Measurements from ENCODE around the gene OTUD7B. TPM values are rescaled to one million over a fixed set of nuclear protein-coding genes. Genes with fewer than 3 reads are reported as not detected.

Gene OTUD7B
- total RNA-seq, 2 donors from 2014 or later, result 30.3 to 34.8 TPM

DNA sequence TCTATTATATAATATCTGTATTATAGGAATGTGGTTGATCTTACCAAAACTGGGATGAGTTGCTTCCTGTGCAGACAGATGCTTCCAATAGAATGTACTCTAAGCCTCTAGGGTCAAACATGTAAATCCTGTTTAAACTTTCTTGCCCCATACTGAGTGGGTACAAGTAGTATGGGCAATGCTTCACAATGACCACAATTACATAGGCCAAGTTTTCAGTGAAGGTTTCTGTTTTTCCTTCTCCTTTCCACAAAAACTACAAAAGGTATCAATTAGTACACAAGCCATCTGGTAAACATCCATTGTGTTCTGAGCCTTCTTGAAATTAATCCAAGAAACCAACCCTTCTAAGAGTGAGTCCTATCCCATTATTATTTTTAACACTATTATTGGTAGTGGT is 16.8 kb downstream of the OTUD7B start:
- H3K4me1 Mint-ChIP-seq (ENCODE audit: low read depth), result peaks cover 48% of the 10 kb centered on the region
- ATAC-seq (replicated peaks in 1 of 2) (no peak), DNase-seq (no peak)
- H3K9me3 Mint-ChIP-seq, result no peaks in the 10 kb centered on the region
- no peak overlapping the region for H3K27ac Mint-ChIP-seq
- H3K27me3 Mint-ChIP-seq (ENCODE audit: low read depth), result no peaks in the 10 kb centered on the region
- H3K4me3 Mint-ChIP-seq, result no peak overlapping the region
- H3K36me3 Mint-ChIP-seq (ENCODE audit: insufficient read depth in 2 of 2), result peaks cover 3 to 16% of the 10 kb centered on the region in 2 donors

DNA sequence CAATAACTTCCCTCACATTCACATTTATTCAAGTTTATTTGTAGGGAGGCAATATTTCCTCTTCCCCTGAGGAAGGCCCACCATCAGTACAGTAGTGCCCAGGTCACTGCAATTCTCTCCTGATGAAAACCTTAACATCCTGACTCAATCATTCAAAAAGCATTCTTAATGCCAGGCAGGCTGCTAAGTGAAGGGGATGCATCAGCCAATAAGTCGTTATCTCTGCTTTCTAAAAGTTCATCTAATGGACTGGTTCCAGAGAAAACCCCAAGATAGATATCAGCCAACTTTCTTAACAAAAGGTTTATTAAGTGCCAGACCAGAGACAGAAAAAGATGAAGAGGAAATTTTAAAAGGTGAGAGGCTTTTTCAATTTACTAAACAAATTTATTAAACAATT is 17.3 kb downstream of the OTUD7B start:
- DNase-seq (no peak), ATAC-seq (replicated peaks in 1 of 2) (no peak)
- H3K9me3 Mint-ChIP-seq, result no peaks in the 10 kb centered on the region
- H3K4me3 Mint-ChIP-seq, result no peak overlapping the region
- no peaks in the 10 kb centered on the region for H3K27me3 Mint-ChIP-seq (ENCODE audit: low read depth)
- H3K27ac Mint-ChIP-seq, result no peak overlapping the region
- H3K36me3 Mint-ChIP-seq (ENCODE audit: insufficient read depth in 2 of 2), result peaks cover 3 to 16% of the 10 kb centered on the region in 2 donors
- peaks cover 42% of the 10 kb centered on the region for H3K4me1 Mint-ChIP-seq (ENCODE audit: low read depth)

DNA sequence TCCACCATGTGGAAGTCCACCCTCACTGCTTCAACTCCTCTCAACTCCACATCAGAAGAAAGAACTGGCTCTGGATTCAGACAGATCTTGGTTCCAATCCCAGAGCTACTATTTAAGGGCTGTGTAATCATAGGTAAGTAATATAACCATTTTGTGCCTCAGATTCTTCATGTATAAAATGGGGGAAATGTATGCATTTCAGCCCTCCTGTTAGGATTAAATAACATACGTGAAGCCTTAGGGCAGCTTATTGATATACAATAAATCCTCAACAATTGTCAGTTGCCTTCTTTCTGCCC is 23.3 kb downstream of the OTUD7B start:
- H3K9me3 Mint-ChIP-seq, result no peaks in the 10 kb centered on the region
- ATAC-seq (replicated peaks in 1 of 2) (no peak), DNase-seq (no peak)
- H3K36me3 Mint-ChIP-seq (ENCODE audit: insufficient read depth in 2 of 2), result peaks cover 0 to 6% of the 10 kb centered on the region in 2 donors
- H3K27ac Mint-ChIP-seq, result no peak overlapping the region
- H3K4me1 Mint-ChIP-seq (ENCODE audit: low read depth), result peaks cover 6% of the 10 kb centered on the region
- H3K4me3 Mint-ChIP-seq, result no peak overlapping the region
- no peaks in the 10 kb centered on the region for H3K27me3 Mint-ChIP-seq (ENCODE audit: low read depth)

DNA sequence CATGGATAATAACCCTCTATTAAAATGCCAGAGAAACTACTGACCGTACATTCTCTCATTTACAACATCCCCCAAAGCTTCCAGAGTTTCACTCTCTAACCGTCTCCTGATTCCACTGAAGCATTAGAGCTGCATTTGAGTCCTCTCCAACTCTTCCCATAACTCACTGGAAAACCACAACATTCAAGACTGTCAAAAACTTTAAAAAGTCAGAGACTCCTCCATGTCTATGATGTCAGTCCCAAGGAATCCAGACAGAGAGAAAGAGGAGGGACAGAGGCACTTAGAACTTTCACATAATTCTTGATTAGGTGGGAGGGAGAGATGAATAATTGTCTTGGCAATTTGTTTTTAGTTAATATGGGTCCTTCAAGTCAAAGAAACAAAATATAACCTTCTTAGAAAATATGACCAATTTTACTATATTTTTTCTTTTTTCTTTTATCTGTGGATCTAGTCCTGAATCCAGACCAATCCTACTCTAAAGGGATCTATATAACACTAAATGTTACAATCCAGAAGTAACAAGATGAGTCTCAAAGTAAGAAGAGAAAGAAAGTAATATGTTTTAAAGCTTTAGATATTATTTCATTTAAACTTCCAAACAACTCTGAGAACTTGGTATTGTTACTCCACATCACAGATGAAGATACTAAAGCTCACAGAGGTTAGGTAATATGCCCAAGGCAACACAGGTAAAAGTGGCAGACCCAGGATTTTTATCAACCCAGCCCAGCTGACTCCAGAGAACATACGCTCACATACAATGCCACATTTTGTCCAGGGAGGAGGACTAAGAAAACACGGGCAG is 23.8 kb downstream of the OTUD7B start:
- no peaks in the 10 kb centered on the region for H3K27me3 Mint-ChIP-seq (ENCODE audit: low read depth)
- no peak for ATAC-seq (replicated peaks in 1 of 2)
- peaks cover 6% of the 10 kb centered on the region for H3K4me1 Mint-ChIP-seq (ENCODE audit: low read depth)
- peaks cover 0 to 6% of the 10 kb centered on the region in 2 donors for H3K36me3 Mint-ChIP-seq (ENCODE audit: insufficient read depth in 2 of 2)
- no peaks in the 10 kb centered on the region for H3K9me3 Mint-ChIP-seq
- DNase-seq, result no peak
- no peak overlapping the region for H3K27ac Mint-ChIP-seq
- H3K4me3 Mint-ChIP-seq, result no peak overlapping the region

DNA sequence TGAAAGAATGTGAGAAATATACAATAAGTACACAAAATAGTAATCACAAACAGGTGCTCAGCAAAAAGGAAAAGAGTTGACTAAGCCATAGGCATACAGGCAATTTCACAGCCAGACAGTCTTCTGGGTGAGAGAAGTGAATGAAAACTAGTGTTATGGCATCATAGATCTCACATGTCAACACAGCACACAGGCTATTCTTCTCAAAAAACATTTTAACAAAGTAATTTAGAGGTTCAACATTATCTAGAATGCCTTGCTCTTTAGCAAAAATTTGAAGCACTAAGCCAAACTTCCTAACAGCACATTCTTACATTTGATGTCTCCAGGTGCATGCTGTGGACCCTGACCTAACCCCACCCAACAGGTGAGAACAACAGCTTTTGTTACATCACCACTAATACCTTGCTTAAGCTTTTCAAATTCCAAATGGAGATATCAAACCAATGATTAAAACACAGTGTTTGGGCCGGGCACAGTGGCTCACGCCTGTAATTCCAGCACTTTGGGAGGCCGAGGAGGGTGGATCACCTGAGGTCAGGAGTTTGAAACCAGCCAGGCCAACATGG is 30.5 kb downstream of the OTUD7B start:
- DNase-seq (no peak), ATAC-seq (replicated peaks in 1 of 2) (no peak)
- H3K9me3 Mint-ChIP-seq, result no peaks in the 10 kb centered on the region
- peak overlapping the region; percentile 58 for H3K27ac Mint-ChIP-seq
- peaks cover 5 to 8% of the 10 kb centered on the region in 2 donors for H3K36me3 Mint-ChIP-seq (ENCODE audit: insufficient read depth in 2 of 2)
- H3K4me3 Mint-ChIP-seq, result no peak overlapping the region
- H3K27me3 Mint-ChIP-seq (ENCODE audit: low read depth), result no peaks in the 10 kb centered on the region
- H3K4me1 Mint-ChIP-seq (ENCODE audit: low read depth), result peaks cover 17% of the 10 kb centered on the region

DNA sequence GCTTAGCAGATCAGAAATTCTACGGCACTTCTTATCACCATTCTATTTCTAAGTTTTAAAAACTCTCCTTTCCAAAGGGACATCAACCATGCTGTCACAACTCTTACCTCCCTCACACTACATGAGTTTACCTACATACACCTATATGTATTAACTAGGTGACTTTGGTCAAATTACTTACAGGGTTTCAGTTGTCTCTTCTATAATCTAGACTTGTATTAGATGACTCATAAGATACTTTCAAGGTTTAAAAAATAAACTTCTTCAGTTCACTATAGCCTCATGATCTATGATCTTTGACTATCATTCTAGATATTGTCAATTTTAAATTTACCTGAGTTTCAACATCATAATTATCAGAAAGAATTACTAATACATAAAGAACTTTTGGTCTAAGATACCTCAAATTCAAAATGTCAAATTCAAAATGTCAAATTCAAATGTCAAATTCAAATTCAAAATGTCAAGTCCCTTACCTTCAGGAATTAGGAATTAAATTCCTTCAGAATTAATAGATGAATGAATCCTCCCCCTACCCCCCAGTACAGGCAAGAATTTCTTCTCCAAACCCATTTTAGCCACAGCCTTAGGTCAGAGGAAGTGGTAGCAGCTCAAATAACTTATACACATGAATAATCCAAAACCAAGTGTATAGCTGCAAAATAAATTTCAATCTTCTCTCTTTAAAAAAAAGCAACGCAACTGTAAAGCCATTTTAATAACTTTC is 31.1 kb downstream of the OTUD7B start:
- Mint-ChIP-seq H3K4me1 (ENCODE audit: low read depth) (peaks cover 17% of the 10 kb centered on the region), H3K9me3 (no peaks in the 10 kb centered on the region), H3K36me3 (ENCODE audit: insufficient read depth in 2 of 2) (peaks cover 8 to 11% of the 10 kb centered on the region in 2 donors), H3K27me3 (ENCODE audit: low read depth) (no peaks in the 10 kb centered on the region), H3K4me3 (peak overlapping the region in 1 of 2 donors; percentile 9), H3K27ac (peak overlapping the region; percentile 58)
- DNase-seq (no peak), ATAC-seq (replicated peaks in 1 of 2) (no peak)

DNA sequence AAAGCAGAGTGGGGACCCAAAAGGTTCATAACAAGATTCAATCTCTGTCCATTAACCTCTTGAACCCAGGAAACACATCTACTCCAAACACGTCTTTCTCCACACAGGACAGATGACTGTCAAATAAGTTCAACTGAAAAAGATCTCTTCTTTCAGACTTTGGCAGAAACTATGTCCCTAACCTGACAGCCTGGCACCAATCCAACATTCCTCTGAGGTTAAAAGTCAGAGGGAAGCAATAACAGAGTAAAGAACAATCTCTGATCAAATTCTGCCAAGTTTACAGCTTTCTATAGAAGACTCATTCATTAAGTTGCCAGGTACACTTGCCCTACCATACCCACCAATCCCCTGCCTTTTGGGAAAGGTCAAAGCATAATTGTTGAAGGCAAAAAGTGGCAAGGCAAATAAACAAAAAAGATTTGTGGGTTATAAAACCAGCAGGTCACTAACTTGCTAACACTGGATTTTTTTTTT is 31.9 kb downstream of the OTUD7B start:
- ATAC-seq (replicated peaks in 1 of 2) (no peak), DNase-seq (no peak)
- H3K4me1 Mint-ChIP-seq (ENCODE audit: low read depth), result peaks cover 17% of the 10 kb centered on the region
- H3K36me3 Mint-ChIP-seq (ENCODE audit: insufficient read depth in 2 of 2), result peaks cover 10 to 13% of the 10 kb centered on the region in 2 donors
- H3K27ac Mint-ChIP-seq, result no peak overlapping the region
- H3K27me3 Mint-ChIP-seq (ENCODE audit: low read depth), result no peaks in the 10 kb centered on the region
- no peaks in the 10 kb centered on the region for H3K9me3 Mint-ChIP-seq
- no peak overlapping the region for H3K4me3 Mint-ChIP-seq

DNA sequence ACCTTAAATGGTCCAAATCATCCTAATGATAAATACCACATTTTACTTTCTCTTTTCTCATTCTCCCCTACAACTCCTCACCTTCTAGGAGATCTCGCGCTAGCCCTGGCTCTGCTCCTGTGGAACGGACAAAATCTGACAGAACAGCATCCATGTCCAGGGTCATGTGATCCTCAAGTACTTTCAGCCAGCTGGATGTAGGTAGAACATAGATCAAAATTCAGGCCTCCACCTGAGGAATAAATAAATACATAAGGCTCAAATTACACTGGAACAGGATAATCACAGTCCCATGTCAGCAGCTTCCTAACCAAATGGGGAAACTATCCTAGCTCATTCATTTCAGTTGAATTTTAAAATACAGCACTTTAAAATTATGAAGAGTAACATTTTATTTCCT is 33.2 kb downstream of the OTUD7B start:
- ATAC-seq (replicated peaks in 1 of 2) (no peak), DNase-seq (no peak)
- H3K4me1 Mint-ChIP-seq (ENCODE audit: low read depth), result peaks cover 17% of the 10 kb centered on the region
- no peaks in the 10 kb centered on the region for H3K9me3 Mint-ChIP-seq
- H3K36me3 Mint-ChIP-seq (ENCODE audit: insufficient read depth in 2 of 2), result peaks cover 14 to 17% of the 10 kb centered on the region in 2 donors
- H3K27me3 Mint-ChIP-seq (ENCODE audit: low read depth), result no peaks in the 10 kb centered on the region
- H3K27ac Mint-ChIP-seq, result no peak overlapping the region
- H3K4me3 Mint-ChIP-seq, result no peak overlapping the region

DNA sequence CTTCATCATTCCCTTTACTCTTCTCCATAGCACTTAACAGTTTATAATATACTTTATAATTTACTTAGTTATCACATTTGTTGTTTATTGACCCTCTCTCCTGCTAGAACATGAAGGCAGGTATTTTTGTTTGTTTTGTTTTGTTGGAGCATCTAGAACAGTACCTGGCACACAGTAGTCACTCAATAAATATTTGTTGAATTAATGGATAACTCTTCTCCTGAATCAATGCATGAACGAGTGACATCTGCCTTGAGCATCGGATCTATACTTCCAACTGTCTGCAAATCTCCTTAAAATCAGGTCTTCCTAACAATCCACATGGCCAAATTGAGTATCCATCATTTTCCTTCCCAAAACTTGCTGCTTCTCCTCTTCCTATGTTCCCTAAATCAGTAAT is 38.0 kb downstream of the OTUD7B start:
- ATAC-seq (replicated peaks in 1 of 2) (no peak), DNase-seq (no peak)
- Mint-ChIP-seq H3K9me3 (no peaks in the 10 kb centered on the region), H3K27me3 (ENCODE audit: low read depth) (no peaks in the 10 kb centered on the region), H3K27ac (no peak overlapping the region), H3K4me1 (ENCODE audit: low read depth) (no peaks in the 10 kb centered on the region), H3K4me3 (no peak overlapping the region), H3K36me3 (ENCODE audit: insufficient read depth in 2 of 2) (peaks cover 14 to 28% of the 10 kb centered on the region in 2 donors)

DNA sequence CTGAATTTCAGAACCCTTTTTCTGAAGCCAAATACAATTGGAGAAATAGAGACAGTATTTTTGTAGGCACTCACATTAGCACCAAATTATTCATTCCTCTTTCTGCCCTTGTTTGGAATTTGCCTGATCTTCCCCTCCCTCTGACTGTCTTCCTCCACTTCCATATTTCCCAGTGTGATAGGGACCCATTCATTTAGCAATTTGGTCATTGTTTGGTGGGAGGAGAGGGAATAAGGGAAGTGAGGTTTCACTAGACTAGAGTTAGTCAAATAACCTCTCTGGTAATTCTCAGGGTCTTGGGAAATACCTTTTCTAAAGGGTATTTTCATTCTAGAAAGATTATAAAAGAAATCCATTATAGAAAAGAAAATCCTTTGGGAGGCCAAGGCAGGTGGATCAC is 42.9 kb downstream of the OTUD7B start:
- ATAC-seq (replicated peaks in 1 of 2) (no peak), DNase-seq (no peak)
- Mint-ChIP-seq H3K27me3 (ENCODE audit: low read depth) (no peaks in the 10 kb centered on the region), H3K4me3 (no peak overlapping the region), H3K27ac (no peak overlapping the region), H3K36me3 (ENCODE audit: insufficient read depth in 2 of 2) (peaks cover 6 to 19% of the 10 kb centered on the region in 2 donors), H3K9me3 (no peaks in the 10 kb centered on the region), H3K4me1 (ENCODE audit: low read depth) (peaks cover 6% of the 10 kb centered on the region)

DNA sequence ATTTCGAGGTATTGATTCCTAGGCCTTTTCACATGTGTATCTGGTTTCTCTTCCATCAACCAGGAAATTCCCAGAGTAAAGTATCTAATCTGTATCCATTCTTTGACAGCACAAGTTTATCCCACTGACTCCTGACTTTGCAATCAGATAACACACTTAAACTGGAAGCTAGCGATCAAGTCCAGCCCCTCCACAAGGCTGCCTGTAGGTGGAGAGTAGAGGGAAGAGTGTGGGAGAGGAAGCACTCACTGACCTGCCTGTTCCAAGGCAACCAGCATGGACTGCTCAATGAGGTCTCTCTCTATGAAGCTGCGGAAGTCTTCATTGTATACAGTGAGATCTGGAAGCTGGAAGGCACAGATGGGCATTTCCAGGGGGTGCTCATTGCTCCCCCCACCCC is 43.5 kb downstream of the OTUD7B start:
- ATAC-seq (replicated peaks in 1 of 2), result no peak
- H3K27ac Mint-ChIP-seq, result no peak overlapping the region
- peaks cover 12% of the 10 kb centered on the region for H3K4me1 Mint-ChIP-seq (ENCODE audit: low read depth)
- no peaks in the 10 kb centered on the region for H3K27me3 Mint-ChIP-seq (ENCODE audit: low read depth)
- peaks cover 6 to 18% of the 10 kb centered on the region in 2 donors for H3K36me3 Mint-ChIP-seq (ENCODE audit: insufficient read depth in 2 of 2)
- DNase-seq, result no peak
- H3K9me3 Mint-ChIP-seq, result no peaks in the 10 kb centered on the region
- H3K4me3 Mint-ChIP-seq, result no peak overlapping the region

DNA sequence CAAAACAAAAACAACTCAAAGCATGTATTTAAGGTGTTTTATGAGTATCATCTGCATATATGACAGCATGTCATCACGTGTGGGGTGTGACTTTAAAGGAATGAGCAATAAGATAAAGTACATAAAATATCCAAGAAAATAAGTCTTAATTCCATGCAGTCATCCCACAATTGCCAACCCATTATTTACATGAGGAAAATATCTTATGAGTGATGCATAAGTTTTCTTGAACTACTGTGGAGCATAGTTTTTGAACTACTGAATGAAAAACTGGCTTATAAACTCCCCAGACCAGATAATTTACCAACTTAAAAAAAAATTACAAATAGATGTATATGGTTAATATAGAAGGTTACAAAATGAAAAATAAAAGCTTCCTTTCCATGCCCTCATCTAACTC is 44.1 kb downstream of the OTUD7B start:
- Mint-ChIP-seq H3K27ac (no peak overlapping the region), H3K4me3 (no peak overlapping the region), H3K4me1 (ENCODE audit: low read depth) (peaks cover 16% of the 10 kb centered on the region), H3K27me3 (ENCODE audit: low read depth) (no peaks in the 10 kb centered on the region), H3K9me3 (no peaks in the 10 kb centered on the region), H3K36me3 (ENCODE audit: insufficient read depth in 2 of 2) (peaks cover 6 to 23% of the 10 kb centered on the region in 2 donors)
- ATAC-seq (replicated peaks in 1 of 2) (no peak), DNase-seq (no peak)

DNA sequence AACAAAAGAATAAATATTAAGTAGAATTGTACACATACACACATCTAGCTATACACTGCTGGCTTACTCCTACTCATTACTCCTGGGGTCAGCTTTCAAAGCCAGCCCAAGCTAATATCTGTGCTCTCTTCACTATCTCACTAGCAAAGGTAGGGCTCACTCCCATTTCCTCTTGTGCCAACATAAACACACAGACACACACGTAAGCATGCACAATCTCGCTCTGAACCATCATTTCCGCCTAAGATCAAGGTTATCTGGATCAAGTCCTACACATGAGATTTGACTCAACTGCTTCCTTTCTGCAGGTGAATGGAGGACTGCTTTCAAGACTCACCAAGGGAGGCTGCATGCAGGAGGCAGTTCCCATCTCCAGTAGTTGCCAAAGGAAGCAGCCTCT is 45.1 kb downstream of the OTUD7B start:
- Mint-ChIP-seq H3K4me1 (ENCODE audit: low read depth) (peaks cover 16% of the 10 kb centered on the region), H3K27me3 (ENCODE audit: low read depth) (no peaks in the 10 kb centered on the region), H3K36me3 (ENCODE audit: insufficient read depth in 2 of 2) (peaks cover 10 to 22% of the 10 kb centered on the region in 2 donors), H3K4me3 (no peak overlapping the region), H3K9me3 (no peaks in the 10 kb centered on the region), H3K27ac (no peak overlapping the region)
- ATAC-seq (replicated peaks in 1 of 2) (peak; percentile 31 to 72), DNase-seq (peak in 1 of 2 donors; percentile 4)
